Upper lobe of right lung (tissue), 1 donor: ENCODE results near the gene BCL11A. TPM values are rescaled to one million over a fixed set of nuclear protein-coding genes. Genes with fewer than 3 reads are reported as not detected.

Experiments
- ATAC-seq: fragments of 200-7000 bp; cut with Tn5 transposase; one replicate; pipeline ENCODE4 v1.9.1; 2020; ENCODE audit warnings: mild to moderate bottlenecking, moderate library complexity
- DNase-seq: peaks from one replicate; pipeline ENCODE4 v3.0.0-alpha.2; 2020
- H3K27ac ChIP-seq: fragments of 200-600 bp; one replicate; pipeline ENCODE4 v1.8.0; 2022
- H3K27me3 ChIP-seq: fragments of 200-600 bp; one replicate; pipeline ENCODE4 v1.8.0; 2022; ENCODE audit warnings: mild to moderate bottlenecking
- H3K36me3 ChIP-seq: fragments of 200-600 bp; one replicate; pipeline ENCODE4 v1.8.0; 2022
- H3K4me1 ChIP-seq: fragments of 200-600 bp; one replicate; pipeline ENCODE4 v1.8.0; 2022
- H3K4me3 ChIP-seq: fragments of 200-600 bp; one replicate; pipeline ENCODE4 v1.8.0; 2022; ENCODE audit warnings: mild to moderate bottlenecking
- H3K9me3 ChIP-seq: fragments of 200-600 bp; one replicate; pipeline ENCODE4 v1.8.0; 2022
- CTCF ChIP-seq: fragments of 200-600 bp; IDR thresholded peaks from one replicate; pipeline ENCODE4 v1.8.0; 2022; ENCODE audit warnings: antibody characterized with exemption
- intact Hi-C: fragments of 100-400 bp; cut with DNase I; formaldehyde crosslinking; loops from one replicate; pipeline ENCODE4 v1.11.0; 2022
- total RNA-seq: library from RNA; stranded (reverse); fragmentation: NEBNext Ultra II Directional; extraction: Animal tissue kit (Norgen Biotek cat#: 25700); gene quantifications from one replicate; pipeline ENCODE4 v1.2.1, GENCODE V29; 2021
- donor health status: DM: no; HTN: yes; CAD: no; lungs with severe emphysema.

The BCL11A gene
- total RNA-seq, 1 donor from 2014 or later = 10.3 TPM

- no peak for TF ChIP-seq CTCF
These were observed 67.4 kb downstream of the BCL11A start for GRCh38 chr2:60486067-60486466.

GRCh38 chr2:60485550-60485949 is 67.9 kb downstream of the BCL11A start:
- ATAC-seq (no peak), DNase-seq (no peak)
- Histone ChIP-seq H3K27ac (no peak overlapping the region), H3K4me1 (peaks cover 4% of the 10 kb centered on the region), H3K4me3 (no peak overlapping the region), H3K36me3 (no peaks in the 10 kb centered on the region), H3K9me3 (no peaks in the 10 kb centered on the region), H3K27me3 (no peaks in the 10 kb centered on the region)
- no peak for TF ChIP-seq CTCF
- intact Hi-C loops = no loop called here

More at GRCh38 chr2:60486067-60486466, 67.4 kb downstream of the BCL11A start:
- Histone ChIP-seq H3K4me1 (peaks cover 4% of the 10 kb centered on the region), H3K27me3 (no peaks in the 10 kb centered on the region), H3K36me3 (no peaks in the 10 kb centered on the region), H3K9me3 (no peaks in the 10 kb centered on the region), H3K4me3 (no peak overlapping the region), H3K27ac (no peak overlapping the region)
- ATAC-seq (no peak), DNase-seq (no peak)
- intact Hi-C loops = no loop called here

GRCh38 chr2:60485055-60485454 is 68.4 kb downstream of the BCL11A start:
- H3K9me3 ChIP-seq = no peaks in the 10 kb centered on the region
- H3K27me3 ChIP-seq = no peaks in the 10 kb centered on the region
- H3K4me1 ChIP-seq = peaks cover 4% of the 10 kb centered on the region
- intact Hi-C loops = no loop called here
- H3K36me3 ChIP-seq = no peaks in the 10 kb centered on the region
- DNase-seq (no peak), ATAC-seq (no peak)
- H3K4me3 ChIP-seq = no peak overlapping the region
- no peak for TF ChIP-seq CTCF
- H3K27ac ChIP-seq = no peak overlapping the region

- ATAC-seq (peak; percentile 67), DNase-seq (no peak)
- Histone ChIP-seq H3K9me3 (no peaks in the 10 kb centered on the region), H3K4me1 (peaks cover 4% of the 10 kb centered on the region), H3K36me3 (no peaks in the 10 kb centered on the region), H3K27me3 (no peaks in the 10 kb centered on the region), H3K4me3 (no peak overlapping the region), H3K27ac (no peak overlapping the region)
- intact Hi-C loops = no loop called here
- no peak for TF ChIP-seq CTCF
These were observed 69.3 kb downstream of the BCL11A start for GRCh38 chr2:60484133-60484645.

- no peak for TF ChIP-seq CTCF
- H3K4me3 ChIP-seq = no peak overlapping the region
- no peaks in the 10 kb centered on the region for H3K27me3 ChIP-seq
- peaks cover 4% of the 10 kb centered on the region for H3K4me1 ChIP-seq
- no peak for ATAC-seq
- no peaks in the 10 kb centered on the region for H3K9me3 ChIP-seq
- no peaks in the 10 kb centered on the region for H3K36me3 ChIP-seq
- no peak for DNase-seq
- intact Hi-C loops = no loop called here
- H3K27ac ChIP-seq = no peak overlapping the region
These were observed 70.1 kb downstream of the BCL11A start for GRCh38 chr2:60483401-60483800.

- intact Hi-C loops = no loop called here
- H3K4me1 ChIP-seq = peaks cover 4% of the 10 kb centered on the region
These were observed 71.2 kb downstream of the BCL11A start for GRCh38 chr2:60482222-60482621.

More at GRCh38 chr2:60482222-60482621, 71.2 kb downstream of the BCL11A start:
- DNase-seq (no peak), ATAC-seq (no peak)
- TF ChIP-seq CTCF = no peak
- Histone ChIP-seq H3K36me3 (no peaks in the 10 kb centered on the region), H3K9me3 (no peaks in the 10 kb centered on the region), H3K27ac (no peak overlapping the region), H3K4me3 (no peak overlapping the region), H3K27me3 (no peaks in the 10 kb centered on the region)
